HepG2 (cell line): ENCODE measurements around the gene SLC22A23. TPM values are rescaled to one million over a fixed set of nuclear protein-coding genes. Genes with fewer than 3 reads are reported as not detected.

Source experiments
- ATRX ChIP-seq: sonication (generic); formaldehyde crosslinking; IDR thresholded peaks from 2 replicates; pipeline ENCODE4 v1.4.0; 2020; ENCODE audit warnings: missing genetic modification reagents, borderline replicate concordance
- DBP ChIP-seq: sonication (generic); formaldehyde crosslinking; IDR thresholded peaks from 2 replicates; pipeline ENCODE4 v1.4.0; 2020; ENCODE audit warnings: missing genetic modification reagents; ENCODE audit errors: not compliant biosample characterization
- DPF2 ChIP-seq: sonication (generic); formaldehyde crosslinking; IDR thresholded peaks from 2 replicates; pipeline ENCODE4 v1.4.0; 2020; ENCODE audit warnings: mild to moderate bottlenecking, low read depth, missing genetic modification reagents, borderline replicate concordance
- MAFK ChIP-seq, 2 experiments: IDR thresholded peaks in 1 of 2; conservative IDR thresholded peaks in 1 of 2; 2 replicates each; pipeline ENCODE4 v1.6.1; 2011; ENCODE audit warnings: improper control_type of control experiment in 2 of 2, low read length in 2 of 2
- MATR3 ChIP-seq: sonication (generic); formaldehyde crosslinking; IDR thresholded peaks from 2 replicates; pipeline ENCODE4 v1.4.0; 2020; ENCODE audit warnings: missing genetic modification reagents
- MIXL1 ChIP-seq: IDR thresholded peaks from 2 replicates; pipeline ENCODE4 v1.6.1; 2016
- MXD4 ChIP-seq: IDR thresholded peaks from 2 replicates; pipeline ENCODE4 v1.6.1; 2016; ENCODE audit warnings: mild to moderate bottlenecking, missing biosample characterization, missing genetic modification reagents
- PHB2 ChIP-seq: fragments of 450-650 bp; IDR thresholded peaks from 2 replicates; pipeline ENCODE4 v1.6.1; 2018; ENCODE audit not compliant: partially characterized antibody
- PHF8 ChIP-seq: sonication (generic); formaldehyde crosslinking; IDR thresholded peaks from 2 replicates; pipeline ENCODE4 v1.5.0; 2020; ENCODE audit warnings: missing genetic modification reagents
- POGZ ChIP-seq: sonication (generic); formaldehyde crosslinking; IDR thresholded peaks from 2 replicates; pipeline ENCODE4 v1.4.0; 2020; ENCODE audit warnings: mild to moderate bottlenecking, missing genetic modification reagents
- PPARG ChIP-seq: conservative IDR thresholded peaks from 2 replicates; pipeline ENCODE4 v1.6.1; 2016; ENCODE audit warnings: missing biosample characterization, missing genetic modification reagents
- RARG ChIP-seq: sonication (generic); formaldehyde crosslinking; IDR thresholded peaks from 2 replicates; pipeline ENCODE4 v1.4.0; 2020; ENCODE audit warnings: low read depth, mild to moderate bottlenecking, missing genetic modification reagents
- SATB2 ChIP-seq: sonication (generic); formaldehyde crosslinking; IDR thresholded peaks from 2 replicates; pipeline ENCODE4 v1.5.0; 2020; ENCODE audit warnings: missing genetic modification reagents
- SMAD1 ChIP-seq: sonication (generic); formaldehyde crosslinking; IDR thresholded peaks from 2 replicates; pipeline ENCODE4 v1.4.0; 2020; ENCODE audit warnings: missing genetic modification reagents, low read depth, mild to moderate bottlenecking, borderline replicate concordance
- SRSF4 ChIP-seq: fragments of 200-400 bp; formaldehyde crosslinking; IDR thresholded peaks from one replicate; pipeline ENCODE4 v1.6.1; 2018; ENCODE audit warnings: mild to moderate bottlenecking, low read depth, low read length, moderate library complexity; ENCODE audit not compliant: poor library complexity, severe bottlenecking
- TCF7 ChIP-seq: sonication (generic); IDR thresholded peaks from 2 replicates; pipeline ENCODE4 v1.6.1; 2016; ENCODE audit warnings: antibody characterized with exemption, low read depth
- ZFY ChIP-seq: sonication (generic); formaldehyde crosslinking; IDR thresholded peaks from 2 replicates; pipeline ENCODE4 v1.4.0; 2020; ENCODE audit warnings: missing genetic modification reagents
- ZNF138 ChIP-seq: sonication (generic); formaldehyde crosslinking; IDR thresholded peaks from 2 replicates; pipeline ENCODE4 v1.5.0; 2020; ENCODE audit warnings: mild to moderate bottlenecking, low read depth, missing genetic modification reagents
- ZNF180 ChIP-seq: sonication (generic); formaldehyde crosslinking; IDR thresholded peaks from 2 replicates; pipeline ENCODE4 v1.4.0; 2020; ENCODE audit warnings: low read depth, missing genetic modification reagents, borderline replicate concordance
- ZNF275 ChIP-seq: sonication (generic); formaldehyde crosslinking; IDR thresholded peaks from 2 replicates; pipeline ENCODE4 v1.8.0; 2022; ENCODE audit warnings: missing genetic modification reagents, mild to moderate bottlenecking, inconsistent platforms, borderline replicate concordance
- ZNF530 ChIP-seq: sonication (generic); formaldehyde crosslinking; IDR thresholded peaks from 2 replicates; pipeline ENCODE4 v1.5.0; 2020; ENCODE audit warnings: low read depth, mild to moderate bottlenecking, missing genetic modification reagents
- ZNF552 ChIP-seq: sonication (generic); formaldehyde crosslinking; IDR thresholded peaks from 2 replicates; pipeline ENCODE4 v1.9.0; 2022; ENCODE audit warnings: missing genetic modification reagents, mild to moderate bottlenecking, borderline replicate concordance
- ZNF607 ChIP-seq: sonication (generic); formaldehyde crosslinking; IDR thresholded peaks from 2 replicates; pipeline ENCODE4 v1.5.1; 2020; ENCODE audit warnings: missing genetic modification reagents, mild to moderate bottlenecking, borderline replicate concordance
- ZNF678 ChIP-seq: sonication (generic); formaldehyde crosslinking; IDR thresholded peaks from 2 replicates; pipeline ENCODE4 v1.4.0; 2020; ENCODE audit warnings: mild to moderate bottlenecking, missing genetic modification reagents
- ZNF703 ChIP-seq: sonication (generic); formaldehyde crosslinking; IDR thresholded peaks from 2 replicates; pipeline ENCODE4 v1.5.1; 2020; ENCODE audit warnings: missing genetic modification reagents, mild to moderate bottlenecking, moderate library complexity, borderline replicate concordance
- polyA plus RNA-seq, 8 experiments: library from polyadenylated mRNA; depleted of rRNA in 3 of 8; stranded (reverse) in 7 of 8; unstranded in 1 of 8; fragments of >200 nt; fragmentation: Illumina TruSeq in 4 of 8; extraction: Trizol in 4 of 8; gene quantifications; 2 replicates each; pipeline versions ENCODE4 v1.2.1 to v1.2.3, GENCODE V29; 2011 to 2016; ENCODE audit warnings: low read depth in 4 of 8, missing spikeins in 1 of 8, mixed read lengths in 1 of 8; ENCODE audit not compliant: insufficient read depth in 1 of 8
- total RNA-seq, 5 experiments: library from RNA; depleted of rRNA; stranded (reverse); fragments of >200 nt; fragmentation: Illumina TruSeq; extraction: Trizol; gene quantifications; 2 replicates each; pipeline ENCODE4 v1.2.3, GENCODE V29; 2016; ENCODE audit warnings: low read depth in 1 of 5
- TF ChIP-seq, protein P1 (sequence below): sonication (generic); formaldehyde crosslinking; IDR thresholded peaks from 2 replicates; pipeline ENCODE4 v1.4.0; 2020; ENCODE audit warnings: mild to moderate bottlenecking, missing genetic modification reagents
- TF ChIP-seq, protein P2 (sequence below): sonication (generic); formaldehyde crosslinking; IDR thresholded peaks from 2 replicates; pipeline ENCODE4 v1.5.0; 2020; ENCODE audit warnings: missing genetic modification reagents, mild to moderate bottlenecking, borderline replicate concordance

SLC22A23 gene
- total and polyA plus RNA-seq, 2 of the 13 experiments (the other 11 are each of a cell fraction or from before 2014, with no cell fraction given) = 11.8 to 17.5 TPM

GRCh38 chr6:3379482-3380060, 77.3 kb downstream of the SLC22A23 start (continued):
- TF ChIP-seq MIXL1 = no peak
- TF ChIP-seq ZNF530 (CRISPR knock-in tag) = no peak
- no peak for TF ChIP-seq PPARG (CRISPR knock-in tag)
- no peak for TF ChIP-seq ZNF678 (CRISPR knock-in tag)
- no peak for TF ChIP-seq ZNF138 (CRISPR knock-in tag)
- 0 out of 2 replicates have a peak, but pooled peaks have one; percentile 40 for TF ChIP-seq MXD4 (CRISPR knock-in tag)
- peak; percentile 32; the same call in 1 of the 2 replicates for TF ChIP-seq ZFY (CRISPR knock-in tag)
- TF ChIP-seq ZNF275 = 0 out of 2 replicates have a peak, but pooled peaks have one; percentile 49
- TF ChIP-seq, protein P1, sequence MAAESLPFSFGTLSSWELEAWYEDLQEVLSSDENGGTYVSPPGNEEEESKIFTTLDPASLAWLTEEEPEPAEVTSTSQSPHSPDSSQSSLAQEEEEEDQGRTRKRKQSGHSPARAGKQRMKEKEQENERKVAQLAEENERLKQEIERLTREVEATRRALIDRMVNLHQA = no peak
- no peak for TF ChIP-seq MAFK (conservative IDR thresholded peaks at IDR 0.05 in 1 of 2, IDR thresholded peaks at IDR 0.05 in 1 of 2; ENCODE audit: low read length in 2 of 2)
- TF ChIP-seq ATRX (CRISPR knock-in tag) = no peak
- TF ChIP-seq PHF8 (CRISPR knock-in tag) = no peak
- TF ChIP-seq DBP = peak; percentile 24
- TF ChIP-seq ZNF552 = no peak
- no peak for TF ChIP-seq MATR3
- no peak for TF ChIP-seq RARG (CRISPR knock-in tag)
- no peak for TF ChIP-seq ZNF703
- TF ChIP-seq TCF7 = 0 out of 2 replicates have a peak, but pooled peaks have one; percentile 43
- no peak for TF ChIP-seq ZNF180 (CRISPR knock-in tag)
- no peak for TF ChIP-seq PHB2
- TF ChIP-seq POGZ (CRISPR knock-in tag) = peak; percentile 50; the same call in 1 of the 2 replicates
- no peak for TF ChIP-seq SMAD1
- TF ChIP-seq DPF2 (CRISPR knock-in tag) = no peak; the same call in 1 of the 2 replicates
- TF ChIP-seq, protein P2, sequence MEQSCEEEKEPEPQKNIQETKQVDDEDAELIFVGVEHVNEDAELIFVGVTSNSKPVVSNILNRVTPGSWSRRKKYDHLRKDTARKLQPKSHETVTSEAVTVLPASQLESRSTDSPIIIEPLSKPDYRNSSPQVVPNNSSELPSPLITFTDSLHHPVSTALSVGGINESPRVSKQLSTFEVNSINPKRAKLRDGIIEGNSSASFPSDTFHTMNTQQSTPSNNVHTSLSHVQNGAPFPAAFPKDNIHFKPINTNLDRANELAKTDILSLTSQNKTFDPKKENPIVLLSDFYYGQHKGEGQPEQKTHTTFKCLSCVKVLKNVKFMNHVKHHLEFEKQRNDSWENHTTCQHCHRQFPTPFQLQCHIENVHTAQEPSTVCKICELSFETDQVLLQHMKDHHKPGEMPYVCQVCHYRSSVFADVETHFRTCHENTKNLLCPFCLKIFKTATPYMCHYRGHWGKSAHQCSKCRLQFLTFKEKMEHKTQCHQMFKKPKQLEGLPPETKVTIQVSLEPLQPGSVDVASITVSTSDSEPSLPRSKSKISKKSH (CRISPR knock-in tag) = no peak
- TF ChIP-seq ZNF607 (CRISPR knock-in tag) = no peak
- no peak for TF ChIP-seq SRSF4
- TF ChIP-seq SATB2 (CRISPR knock-in tag) = no peak; the same call in 1 of the 2 replicates
